HG02852 (cell line): ENCODE data around the gene CREB3L2.
A peak's percentile ranks its signal among the peaks of the same experiment; 100 is the strongest.
"Not testable (repeated sequence)": the region's sequence is repeated elsewhere in the genome, so short reads cannot be mapped to it uniquely, and the experiment has no call there.

Source experiments
- ATAC-seq: cut with Tn5 transposase; IDR thresholded peaks from one replicate; pipeline ENCODE4 v1.9.1; 2021; ENCODE audit warnings: mild to moderate bottlenecking, moderate library complexity; ENCODE audit not compliant: unreplicated experiment

Gene CREB3L2

DNA sequence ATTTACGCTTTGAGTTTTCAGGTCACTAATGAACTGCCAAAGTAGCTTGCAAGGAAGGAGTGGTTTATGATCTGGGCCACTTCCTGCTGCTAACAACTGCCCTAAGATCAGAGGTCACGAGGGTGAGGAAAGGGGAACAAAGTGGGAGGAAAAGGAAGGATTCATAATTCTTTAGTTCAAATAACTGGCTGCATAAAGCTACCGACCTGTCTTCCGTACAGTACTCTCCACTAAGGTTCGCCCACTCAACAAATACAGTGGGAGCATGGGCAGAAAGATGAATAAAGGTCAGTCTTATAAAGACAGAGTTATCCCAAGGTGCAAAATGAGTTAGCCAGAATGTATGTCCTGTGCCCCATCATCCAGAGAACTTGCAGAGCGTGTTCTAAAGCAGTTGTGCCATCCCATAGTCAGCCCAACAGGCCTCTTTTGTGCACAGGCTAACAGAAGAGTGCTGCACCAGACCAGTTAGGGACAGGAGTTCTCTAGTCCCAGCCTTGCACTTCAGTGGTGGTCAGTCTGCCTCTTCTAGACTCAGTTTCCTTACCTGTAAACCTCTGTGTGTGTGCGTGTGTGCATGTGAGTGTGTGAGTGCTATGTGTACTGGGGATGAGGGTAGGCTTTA, 65.9 kb downstream of the CREB3L2 start:
- peak; percentile 36 for ATAC-seq

DNA sequence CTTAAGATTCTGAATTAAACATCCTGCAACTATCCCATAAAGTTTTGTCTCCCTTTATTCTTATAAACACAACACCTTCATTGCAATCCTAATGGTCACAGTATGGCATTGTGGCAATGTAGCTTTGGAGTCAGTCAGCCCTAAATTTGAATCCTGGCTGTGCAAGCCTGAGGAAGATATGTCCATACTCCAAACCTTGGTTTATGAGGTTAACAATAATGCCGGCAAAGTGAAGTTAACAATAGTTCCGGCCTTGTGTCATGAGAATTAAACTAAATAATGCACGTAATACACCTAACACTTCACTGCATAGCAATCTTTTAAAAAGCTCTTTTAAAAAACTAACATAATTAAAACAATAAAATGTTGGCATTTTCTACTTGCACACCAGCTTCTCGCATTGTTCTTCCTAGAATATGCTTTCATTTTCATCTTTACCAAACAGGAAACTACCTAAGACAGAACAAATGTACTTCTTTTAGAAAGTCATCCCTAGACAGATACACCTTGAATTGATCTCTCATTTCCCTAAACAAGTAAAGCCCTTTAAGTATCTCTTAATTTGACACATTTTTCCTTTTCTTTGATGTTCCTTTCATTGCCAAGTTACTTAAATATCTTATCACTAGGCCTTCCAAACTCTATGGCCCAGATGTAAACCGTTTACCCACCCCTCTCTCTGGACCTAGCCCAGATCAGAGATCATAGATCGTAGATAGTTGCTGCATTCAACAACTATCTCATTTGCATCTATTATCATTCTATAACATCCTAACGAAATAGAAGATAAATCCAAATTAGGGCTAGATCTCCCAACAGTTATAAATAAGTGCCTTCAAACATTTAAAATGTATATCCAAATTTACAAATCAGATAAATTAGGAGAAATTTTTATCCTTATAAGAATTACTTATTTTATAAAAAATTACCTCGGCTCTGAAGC, 66.7 kb downstream of the CREB3L2 start:
- ATAC-seq, result peak; percentile 88

DNA sequence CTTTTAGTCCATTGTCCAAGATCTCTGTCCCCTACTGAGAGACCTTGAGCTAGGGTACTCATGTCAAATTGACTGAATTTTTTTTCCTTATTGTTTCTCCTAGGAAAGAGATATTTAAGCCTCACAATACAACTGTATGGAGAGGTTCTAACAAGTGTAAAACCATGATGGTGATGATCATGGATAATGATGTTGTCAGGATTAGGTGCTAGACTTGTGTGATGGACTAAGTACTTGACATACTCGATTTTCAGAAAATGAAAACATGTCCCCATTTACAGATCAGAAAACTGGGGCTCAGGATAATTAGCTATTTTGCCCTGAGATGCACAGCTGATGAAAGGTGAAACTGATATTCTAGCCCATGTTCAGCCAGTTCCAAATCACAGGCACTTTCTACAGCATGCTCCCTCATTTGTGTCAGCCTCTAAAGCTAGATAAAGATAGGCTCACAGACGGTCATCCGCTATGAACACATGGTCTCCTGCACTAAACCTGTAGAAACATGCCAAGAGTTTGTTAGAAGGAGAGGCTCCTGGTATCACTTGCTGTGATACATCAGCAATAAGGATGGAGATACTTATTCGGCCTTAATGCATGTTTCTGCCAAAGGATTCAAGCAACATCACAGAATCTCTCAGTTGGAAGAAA, 67.6 kb downstream of the CREB3L2 start:
- no peak for ATAC-seq

DNA sequence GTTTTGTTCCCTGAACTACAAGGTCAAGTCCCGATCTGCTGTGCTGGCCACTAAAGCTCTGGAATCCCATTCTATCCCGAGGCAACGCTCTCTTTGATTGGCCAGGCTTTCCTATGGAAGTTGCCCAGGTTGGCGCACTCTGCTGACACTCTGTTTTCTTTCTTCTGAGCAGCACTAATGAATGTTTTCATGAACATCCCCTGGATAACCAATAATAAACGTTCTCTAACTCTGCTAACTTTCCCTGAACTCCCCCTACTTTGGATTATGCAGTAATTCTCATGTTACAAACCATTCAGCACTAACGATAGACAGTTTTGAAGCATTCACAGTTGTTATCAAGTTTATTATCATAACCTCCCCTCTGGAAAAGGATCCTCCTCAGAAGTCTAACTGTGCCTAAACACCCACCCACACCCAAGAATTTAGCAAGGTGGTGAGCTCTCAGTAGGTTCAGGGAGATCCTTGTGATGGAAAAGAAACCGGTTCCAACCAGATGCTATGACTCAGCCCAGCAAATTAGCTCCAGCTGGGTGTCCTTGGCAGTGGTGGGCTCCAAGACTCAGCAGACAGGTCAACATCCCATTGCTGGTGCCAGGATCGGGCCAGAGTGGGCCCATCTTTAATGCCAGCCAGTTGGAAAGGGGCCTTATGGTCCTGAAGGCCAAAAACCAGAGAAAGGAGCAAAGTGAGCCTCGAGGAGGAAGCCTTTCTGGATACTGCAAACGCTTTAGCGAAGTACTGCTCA, 68.4 kb downstream of the CREB3L2 start:
- no peak for ATAC-seq

DNA sequence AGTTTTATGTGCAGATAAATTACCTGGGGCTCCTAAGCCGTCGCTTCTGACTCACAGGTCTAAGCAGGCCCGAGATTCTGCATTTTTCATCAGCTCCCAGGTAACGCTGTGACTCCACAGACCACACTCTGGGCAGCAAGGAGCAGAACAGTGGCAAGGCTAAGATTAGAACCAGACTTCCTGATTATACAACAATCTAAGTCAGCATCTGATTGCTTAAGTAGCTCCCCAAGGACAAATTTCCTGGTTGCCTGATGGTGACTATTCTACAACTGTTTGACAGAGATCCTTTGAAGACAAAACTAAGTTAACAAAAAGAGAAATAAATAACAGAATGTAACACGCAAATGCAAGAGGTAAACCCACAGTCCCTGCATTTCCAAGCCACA, 69.0 kb downstream of the CREB3L2 start:
- ATAC-seq, result no peak

DNA sequence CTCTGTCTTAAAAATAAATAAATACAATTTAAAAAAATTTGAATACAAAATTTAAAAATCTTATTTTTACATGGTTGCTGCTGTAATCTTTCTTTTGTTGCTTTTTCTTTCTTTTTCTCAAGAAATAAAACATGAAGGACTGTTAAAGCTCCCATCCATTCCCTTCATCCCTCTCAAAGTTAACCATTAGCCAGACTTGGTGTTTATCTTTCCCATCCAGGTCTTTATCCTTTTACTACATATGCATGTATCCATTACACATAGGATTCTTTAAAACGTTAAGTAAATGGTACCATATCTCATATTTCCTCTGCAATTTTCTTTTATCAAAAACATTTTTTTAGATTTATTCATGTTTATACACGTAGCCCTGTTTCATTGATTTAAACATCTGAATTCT, 70.1 kb downstream of the CREB3L2 start:
- ATAC-seq, result no peak

DNA sequence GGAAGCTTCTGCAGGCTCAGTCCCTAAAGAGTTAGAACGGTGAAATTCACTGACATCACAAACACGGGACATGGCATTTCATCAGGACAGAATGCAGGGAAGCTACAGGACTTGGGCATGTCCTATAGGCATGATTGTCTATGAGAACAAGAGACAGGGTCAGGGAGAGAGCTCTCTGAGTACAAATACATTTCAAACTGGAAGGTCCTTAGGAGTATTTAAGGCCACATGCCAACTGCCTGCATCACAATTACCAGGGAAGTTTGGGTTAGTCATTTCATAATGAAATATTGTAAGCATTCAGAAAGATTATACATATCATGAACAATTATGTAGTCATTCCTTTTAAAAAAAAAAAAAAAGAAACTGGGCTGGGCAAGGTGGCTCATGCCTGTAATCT, 71.3 kb downstream of the CREB3L2 start:
- no peak for ATAC-seq

DNA sequence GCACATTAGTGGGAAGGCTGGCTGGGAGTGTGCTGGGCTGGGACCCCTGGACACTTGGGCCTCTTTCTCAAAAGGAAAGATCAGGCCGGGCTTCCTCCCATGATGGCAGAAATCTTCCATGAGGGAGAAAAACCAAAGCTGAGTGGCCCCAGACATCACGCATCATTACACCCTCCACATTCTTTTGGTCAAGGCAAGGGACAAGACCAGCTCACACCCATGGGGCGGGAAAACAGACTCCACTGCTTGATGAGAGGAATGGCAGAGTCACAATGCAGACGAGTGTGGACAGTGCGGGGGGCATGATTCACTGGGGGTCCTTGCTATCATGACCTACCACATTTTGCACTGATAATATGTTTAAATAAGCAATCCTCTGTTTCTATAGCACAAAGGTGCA, 73.3 kb downstream of the CREB3L2 start:
- ATAC-seq, result no peak

DNA sequence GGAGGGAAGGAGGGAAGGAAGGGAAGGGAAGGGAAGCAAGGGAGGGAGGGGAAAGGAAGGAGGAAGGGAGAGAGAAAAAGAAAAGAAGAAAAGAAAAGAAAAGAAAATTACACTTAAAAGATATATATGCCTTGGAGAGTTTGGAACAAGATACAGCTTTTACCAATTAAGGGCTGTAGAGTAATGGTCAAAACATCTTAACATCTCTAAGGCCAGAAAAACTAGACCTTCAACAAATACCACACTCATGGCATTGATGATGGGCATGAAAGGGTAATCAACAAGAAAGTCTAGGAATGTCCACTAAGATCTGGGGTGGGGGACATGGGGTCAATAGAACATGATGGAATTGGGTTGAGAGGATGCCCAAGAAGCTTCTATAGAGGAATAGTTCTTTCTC, 74.5 kb downstream of the CREB3L2 start:
- no peak for ATAC-seq

DNA sequence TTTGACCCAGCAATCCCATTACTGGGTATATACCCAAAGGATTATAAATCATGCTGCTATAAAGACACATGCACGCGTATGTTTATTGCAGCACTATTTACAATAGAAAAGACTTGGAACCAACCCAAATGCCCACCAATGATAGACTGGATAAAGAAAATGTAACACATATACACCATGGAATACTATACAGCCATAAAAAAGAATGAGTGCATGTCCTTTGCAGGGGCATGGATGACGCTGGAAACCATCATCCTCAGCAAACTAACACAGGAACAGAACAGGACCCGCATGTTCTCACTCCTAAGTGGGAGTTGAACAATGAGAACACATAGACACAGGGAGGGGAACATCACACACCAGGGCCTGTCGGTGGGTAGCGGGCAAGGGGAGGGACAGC, 75.7 kb downstream of the CREB3L2 start:
- ATAC-seq, result not testable (repeated sequence)

DNA sequence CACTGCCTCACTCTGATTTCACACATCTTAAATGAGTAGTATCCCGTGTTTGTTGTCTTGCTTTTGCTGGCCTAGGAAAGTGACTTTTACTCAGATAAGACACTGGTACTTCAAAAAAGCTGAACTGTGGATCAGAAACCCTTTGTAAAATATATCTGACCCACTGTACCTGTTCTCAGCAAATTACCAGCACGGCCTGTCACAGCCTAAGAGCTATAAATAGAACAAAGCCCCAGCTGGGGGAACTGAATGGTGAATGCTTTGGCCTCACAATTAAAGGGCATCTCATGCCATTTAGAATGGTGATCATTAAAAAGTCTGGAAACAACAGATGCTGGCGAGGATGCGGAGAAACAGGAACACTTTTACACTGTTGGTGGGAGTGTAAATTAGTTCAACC, 76.1 kb downstream of the CREB3L2 start:
- ATAC-seq, result no peak

DNA sequence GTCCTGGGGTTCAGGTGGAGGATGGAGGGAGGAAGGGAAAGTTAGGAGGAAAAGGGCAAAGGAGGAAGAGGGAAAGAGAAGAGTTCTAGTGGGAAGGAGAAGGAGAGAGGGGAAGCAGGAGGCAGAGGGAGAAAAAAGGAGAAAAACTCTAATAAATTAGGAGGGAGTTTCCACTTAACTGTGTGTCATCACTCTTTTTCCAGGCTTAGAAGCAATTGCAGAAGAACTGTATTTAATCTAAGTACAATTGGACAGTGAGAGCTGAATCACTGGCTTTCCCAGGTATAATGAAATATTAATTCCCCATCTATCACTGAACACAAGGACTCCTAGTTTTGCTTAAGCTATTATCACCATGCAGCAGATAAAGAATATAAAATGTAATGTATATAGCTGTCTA, 76.8 kb downstream of the CREB3L2 start:
- no peak for ATAC-seq

DNA sequence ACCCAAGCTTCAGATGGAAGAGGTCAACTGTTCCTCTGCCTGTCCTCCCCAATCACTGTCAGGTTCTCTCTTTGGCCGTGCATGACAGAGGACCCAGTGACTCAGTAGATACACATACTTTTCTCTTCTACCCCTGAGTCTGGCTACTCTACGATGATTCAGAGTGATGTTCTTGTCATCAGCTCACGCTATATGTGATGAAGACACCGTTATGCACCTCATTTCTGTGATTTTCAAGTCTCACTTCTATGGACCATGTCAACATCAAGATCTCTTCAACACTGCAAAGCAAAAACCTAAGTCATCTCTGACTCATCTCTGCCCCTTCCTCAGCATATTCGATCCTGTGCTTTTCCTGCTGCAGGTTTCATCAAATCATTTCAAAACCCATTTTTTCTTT, 78.5 kb downstream of the CREB3L2 start:
- no peak for ATAC-seq

DNA sequence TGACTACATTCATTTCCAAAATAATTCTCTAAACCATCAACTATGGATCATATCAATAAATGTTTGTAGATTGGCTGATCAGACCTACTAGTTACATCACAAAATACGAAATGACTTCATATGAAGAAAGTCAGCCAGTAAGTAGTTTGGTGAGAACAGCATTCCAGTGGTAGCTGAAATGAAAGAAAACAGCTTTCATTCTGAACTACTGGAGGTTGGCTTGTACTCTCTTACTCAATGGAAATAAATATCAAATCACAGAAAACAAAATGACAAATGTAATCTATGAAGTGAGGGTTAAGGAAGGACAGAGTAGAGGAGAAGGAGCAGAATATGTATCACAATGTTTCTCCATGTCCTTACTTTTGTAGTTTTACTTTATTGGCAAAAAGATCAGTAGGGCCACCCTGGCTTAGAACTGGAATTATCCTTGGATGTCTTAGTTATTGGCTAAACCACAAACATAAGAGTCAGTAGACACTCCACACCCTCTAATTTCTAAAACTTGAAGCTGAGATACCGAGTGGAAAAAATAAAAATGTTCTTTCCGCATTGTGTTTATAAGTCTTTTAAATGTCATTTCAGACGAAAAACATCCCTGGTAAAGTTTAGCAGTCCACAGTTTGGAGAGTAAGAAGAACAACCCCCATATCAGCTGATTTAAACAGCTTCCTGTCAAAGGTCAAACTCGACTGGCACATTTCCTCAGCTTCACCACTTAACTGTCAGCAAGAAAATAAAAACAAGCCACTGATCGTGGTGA, 81.1 kb downstream of the CREB3L2 start:
- no peak for ATAC-seq

DNA sequence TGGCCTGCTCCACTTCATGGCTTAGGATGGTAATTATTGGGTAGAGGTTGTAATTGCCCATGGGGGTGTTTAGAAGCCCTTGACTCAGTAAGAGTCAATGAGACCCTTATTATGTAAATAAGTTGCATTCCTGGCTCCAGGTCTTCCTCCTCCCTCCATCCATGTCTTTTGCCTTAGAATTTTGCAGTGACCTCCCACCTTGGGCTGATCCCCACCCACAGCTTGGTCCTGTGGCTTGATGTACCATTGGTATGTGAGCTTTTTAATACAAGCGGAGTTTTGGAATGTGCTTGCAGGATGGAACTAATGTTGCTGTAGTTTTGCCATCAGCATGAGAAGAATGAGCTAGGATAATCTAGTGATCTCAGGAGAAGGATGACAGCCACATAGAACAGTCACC, 81.9 kb downstream of the CREB3L2 start:
- no peak for ATAC-seq

DNA sequence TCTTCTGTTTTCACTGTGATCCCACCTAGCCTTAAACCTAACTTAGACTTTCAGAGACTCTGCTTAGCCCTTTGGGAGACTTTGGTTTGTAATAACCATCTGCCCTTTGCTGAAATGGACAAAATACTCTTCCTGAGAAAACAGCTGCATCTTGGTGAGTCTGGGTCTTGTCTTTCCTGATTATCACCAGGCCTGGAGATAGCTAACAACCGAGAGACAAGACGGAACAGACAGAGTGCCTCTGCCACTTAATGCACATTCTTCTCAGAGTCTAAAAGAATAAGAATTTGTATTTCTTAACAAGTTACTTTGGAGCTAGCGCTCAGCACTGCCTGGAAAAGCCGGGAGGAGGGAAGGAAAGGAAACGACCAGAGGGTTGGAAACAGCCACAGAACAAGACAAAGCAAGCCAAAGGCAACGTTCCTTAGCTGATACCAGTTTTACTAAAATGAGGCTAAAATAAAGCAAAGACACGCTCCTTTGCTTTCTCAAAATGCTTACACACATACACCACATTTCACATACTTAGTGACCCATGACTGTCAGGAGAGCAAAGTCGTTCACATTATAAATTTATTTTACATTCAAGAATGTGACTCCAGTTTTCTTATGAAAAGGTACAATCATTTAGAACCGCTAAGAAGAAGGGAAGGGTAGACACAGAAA, 84.8 kb downstream of the CREB3L2 start:
- ATAC-seq, result peak; percentile 55

DNA sequence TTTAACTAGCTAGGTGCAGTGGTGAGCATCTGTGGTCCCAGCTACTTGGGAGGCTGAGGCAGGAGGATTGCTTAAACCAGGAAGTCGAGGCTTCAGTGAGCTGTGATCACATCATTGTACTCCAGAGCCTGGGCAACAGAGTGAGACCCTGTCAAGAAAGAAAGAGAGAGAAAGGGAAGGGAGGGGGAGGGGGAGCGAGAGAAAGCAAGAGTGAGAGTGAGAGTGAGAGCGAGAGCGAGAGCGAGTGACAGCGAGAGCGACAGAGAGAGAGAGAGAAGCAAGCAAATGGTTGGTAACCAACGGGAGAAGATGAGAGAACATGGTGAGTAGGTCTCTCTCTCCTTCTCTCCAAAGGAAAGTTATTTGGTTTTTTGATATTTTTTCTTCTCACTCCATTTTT, 85.3 kb downstream of the CREB3L2 start:
- no peak for ATAC-seq

DNA sequence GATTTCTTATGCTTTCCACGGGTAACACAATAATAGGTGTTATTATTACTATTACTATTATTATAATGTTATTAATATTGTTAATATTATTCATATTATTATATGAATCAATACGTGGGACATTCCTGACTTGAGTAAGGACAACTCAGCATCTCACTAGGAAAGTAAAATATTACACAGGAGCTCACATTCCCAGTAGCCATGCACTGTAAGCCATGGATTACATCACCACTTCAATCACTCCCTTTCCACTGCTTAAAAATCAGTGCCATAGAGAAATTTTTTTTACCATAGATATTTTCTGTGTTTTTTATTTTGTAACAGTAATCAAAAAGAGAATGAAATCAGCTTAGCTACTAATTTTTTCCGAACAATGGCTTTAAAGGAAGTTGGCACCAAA, 86.6 kb downstream of the CREB3L2 start:
- no peak for ATAC-seq

DNA sequence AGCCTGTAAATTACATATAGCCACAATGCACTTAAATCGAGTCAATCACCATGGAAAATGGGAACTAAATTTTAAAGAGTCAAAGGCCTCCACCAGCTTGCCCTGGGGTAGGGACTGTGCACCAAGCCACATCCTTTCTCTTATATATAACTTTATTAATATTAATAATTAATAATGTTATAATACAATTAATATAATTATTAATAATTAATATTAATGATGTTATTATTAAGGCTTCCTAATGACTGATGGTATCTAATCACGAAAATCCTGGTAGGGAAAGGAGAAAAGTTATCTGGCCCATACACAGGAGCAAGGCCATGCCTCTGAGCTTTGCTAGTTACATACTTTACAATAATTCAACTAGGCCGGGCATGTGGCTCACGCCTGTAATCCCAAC, 87.9 kb downstream of the CREB3L2 start:
- no peak for ATAC-seq

DNA sequence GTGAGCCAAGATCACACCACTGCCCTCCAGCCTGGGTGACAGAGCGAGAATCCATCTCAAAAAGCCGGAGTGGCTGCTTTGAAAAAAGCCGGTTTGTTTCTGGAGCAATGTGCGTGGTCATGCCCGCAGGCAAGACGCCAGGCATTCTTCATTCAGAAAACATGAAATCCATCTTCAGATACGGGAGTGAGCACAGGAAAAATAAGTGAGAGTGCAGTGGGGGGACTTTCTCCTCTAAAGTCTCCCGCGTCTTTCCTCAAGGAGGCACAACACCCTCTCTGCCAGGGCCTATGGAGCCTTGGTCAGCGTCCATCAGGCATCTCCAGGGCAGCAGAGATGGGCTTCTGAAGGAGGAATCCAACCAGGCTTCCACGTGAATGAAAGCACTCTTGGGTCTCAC, 92.8 kb downstream of the CREB3L2 start:
- ATAC-seq, result no peak
